Measurements from ENCODE around the gene GPR4.

The GPR4 gene

DNA sequence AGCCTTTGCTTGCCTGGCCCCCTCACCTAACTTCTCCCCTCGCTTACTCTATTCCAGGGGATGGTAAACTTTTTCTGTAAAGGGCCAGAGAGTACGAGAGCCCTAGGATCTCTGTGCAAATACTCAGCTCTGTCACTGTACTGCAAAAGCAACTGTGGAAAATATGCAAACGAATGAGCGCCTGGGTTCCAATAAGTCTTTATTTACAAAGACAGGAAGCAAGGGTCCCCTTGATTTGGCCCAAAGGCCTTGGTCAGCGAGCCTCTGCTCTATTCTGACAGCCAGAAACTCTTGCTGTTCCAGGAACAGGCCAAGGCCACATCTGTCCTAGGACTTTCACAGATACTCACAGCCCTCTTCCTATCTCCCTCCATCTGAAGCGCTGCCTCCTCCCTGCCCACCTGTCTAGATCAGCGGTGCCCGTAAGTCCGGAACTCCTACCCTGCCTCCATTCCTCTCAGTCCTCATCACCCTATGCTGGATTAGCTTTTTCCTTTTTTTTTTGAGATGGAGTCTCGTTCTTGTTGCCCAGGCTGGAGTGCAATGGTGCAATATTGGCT, 54.7 kb downstream of the GPR4 start:
- no peak for DNase-seq

DNA sequence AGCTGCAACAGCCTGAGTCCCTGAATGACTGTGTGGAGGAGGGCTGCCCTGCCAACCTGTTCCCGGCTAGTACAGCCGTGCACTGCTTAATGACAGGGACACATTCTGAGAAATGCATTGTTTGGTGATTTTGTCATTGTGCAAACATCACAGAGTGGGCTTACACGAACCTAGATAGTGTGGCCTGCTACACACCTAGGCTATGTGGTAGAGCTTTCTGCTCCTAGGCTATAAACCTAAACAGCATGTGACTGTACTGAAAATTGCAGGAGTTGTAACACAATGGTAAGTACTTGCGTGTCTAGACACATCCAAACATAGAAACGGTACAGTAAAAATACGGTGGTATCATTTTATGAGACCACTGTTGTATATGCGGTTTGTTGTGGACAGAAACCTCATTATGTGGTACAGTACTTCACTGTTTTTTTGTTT, 59.8 kb downstream of the GPR4 start:
- no peak for DNase-seq
